Loucy (cell line): ENCODE measurements around the gene TAP1.

Source experiments
- EZH2phosphoT487 ChIP-seq: fragments of 200-600 bp; IDR thresholded peaks from 2 replicates; pipeline ENCODE4 v1.6.1; 2018; ENCODE audit warnings: antibody characterized with exemption, mild to moderate bottlenecking, moderate library complexity, borderline replicate concordance
- TF ChIP-seq, protein P1 (sequence below): fragments of 200-600 bp; sonication (generic); conservative IDR thresholded peaks from 2 replicates; pipeline ENCODE4 v1.5.1; 2014; ENCODE audit warnings: mild to moderate bottlenecking, antibody characterized with exemption, low read length

DNA sequence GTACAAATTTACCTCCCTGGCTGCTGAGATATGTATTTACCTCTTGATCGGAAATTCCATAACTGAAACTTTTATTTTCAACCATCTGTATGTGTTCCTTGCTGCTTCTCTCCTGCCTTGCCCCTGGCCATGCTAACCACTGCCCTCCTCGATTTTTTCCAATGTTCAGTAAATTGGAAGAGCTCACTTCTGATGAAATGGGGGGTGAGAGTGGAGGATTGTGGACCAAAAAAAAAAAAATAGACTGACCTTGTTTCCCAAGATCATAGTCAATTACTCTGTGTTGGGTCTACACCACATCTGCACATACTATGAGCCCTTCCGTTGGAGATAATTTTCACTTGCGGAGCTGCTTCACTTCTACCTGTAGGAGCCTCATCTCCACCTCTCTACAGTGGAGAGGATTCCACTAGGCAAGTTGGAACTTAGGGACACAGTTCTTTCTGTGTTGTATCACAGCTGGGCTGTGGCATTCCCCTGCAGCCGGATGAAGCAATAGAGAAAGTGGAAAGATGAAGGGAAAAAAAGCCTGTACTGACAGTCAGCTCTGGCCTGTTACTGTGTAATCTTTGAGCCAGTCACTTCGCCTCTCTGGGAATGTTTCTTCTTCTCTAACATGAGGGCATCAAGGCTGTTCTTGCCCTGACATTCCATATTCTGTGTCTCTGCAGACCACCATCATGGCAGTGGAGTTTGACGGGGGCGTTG, 2.1 kb upstream of the TAP1 start:
- TF ChIP-seq, protein P1, sequence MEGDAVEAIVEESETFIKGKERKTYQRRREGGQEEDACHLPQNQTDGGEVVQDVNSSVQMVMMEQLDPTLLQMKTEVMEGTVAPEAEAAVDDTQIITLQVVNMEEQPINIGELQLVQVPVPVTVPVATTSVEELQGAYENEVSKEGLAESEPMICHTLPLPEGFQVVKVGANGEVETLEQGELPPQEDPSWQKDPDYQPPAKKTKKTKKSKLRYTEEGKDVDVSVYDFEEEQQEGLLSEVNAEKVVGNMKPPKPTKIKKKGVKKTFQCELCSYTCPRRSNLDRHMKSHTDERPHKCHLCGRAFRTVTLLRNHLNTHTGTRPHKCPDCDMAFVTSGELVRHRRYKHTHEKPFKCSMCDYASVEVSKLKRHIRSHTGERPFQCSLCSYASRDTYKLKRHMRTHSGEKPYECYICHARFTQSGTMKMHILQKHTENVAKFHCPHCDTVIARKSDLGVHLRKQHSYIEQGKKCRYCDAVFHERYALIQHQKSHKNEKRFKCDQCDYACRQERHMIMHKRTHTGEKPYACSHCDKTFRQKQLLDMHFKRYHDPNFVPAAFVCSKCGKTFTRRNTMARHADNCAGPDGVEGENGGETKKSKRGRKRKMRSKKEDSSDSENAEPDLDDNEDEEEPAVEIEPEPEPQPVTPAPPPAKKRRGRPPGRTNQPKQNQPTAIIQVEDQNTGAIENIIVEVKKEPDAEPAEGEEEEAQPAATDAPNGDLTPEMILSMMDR, result no peak
- TF ChIP-seq EZH2phosphoT487, result no peak
